CD4-positive, alpha-beta T cell treated with Interleukin-15 for 4 hours (primary cell): Measurements from ENCODE around the gene NABP2.
"Not testable (repeated sequence)": the region's sequence is repeated elsewhere in the genome, so short reads cannot be mapped to it uniquely, and the experiment has no call there.

Source experiments
- DNase-seq: peaks from one replicate; pipeline ENCODE4 v3.0.0-alpha.2; 2020; ENCODE audit warnings: low spot score

NABP2 gene

DNA sequence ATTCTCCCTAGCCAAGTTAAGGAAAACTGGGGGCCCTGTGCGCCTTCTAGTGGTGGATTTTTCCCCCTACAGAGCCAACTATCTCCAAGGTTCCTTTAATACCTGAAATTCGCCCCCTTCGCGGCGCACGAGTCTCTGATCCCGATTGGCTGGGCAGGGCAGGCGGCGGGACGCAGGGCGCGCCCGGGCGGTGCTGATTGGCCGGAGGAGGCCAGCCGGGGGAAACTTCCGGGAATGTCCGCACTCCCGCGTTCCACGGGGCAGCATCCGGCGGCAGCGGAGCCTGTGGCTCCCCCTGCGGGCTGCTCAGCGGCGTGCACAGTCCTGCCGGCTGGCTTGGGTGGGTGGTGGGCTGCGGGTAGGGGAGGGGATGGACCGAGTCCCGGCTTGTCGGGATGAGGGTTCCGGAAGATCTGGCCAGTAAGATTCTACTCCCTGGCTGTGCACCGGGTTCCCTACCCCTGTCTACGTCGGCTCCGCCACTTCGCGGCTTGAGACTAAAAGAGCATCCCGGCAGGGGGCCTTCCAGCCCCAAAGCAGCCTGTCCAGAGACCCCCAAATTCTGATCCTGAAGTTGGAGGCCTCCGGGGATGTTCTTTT lies at the start of gene NABP2:
Gene NABP2 (plus strand): TSS at position 241 of the 600 bp plus-strand sequence. CDS start 515 bp downstream, outside the sequence.
- DNase-seq, result peak; percentile 96

DNA sequence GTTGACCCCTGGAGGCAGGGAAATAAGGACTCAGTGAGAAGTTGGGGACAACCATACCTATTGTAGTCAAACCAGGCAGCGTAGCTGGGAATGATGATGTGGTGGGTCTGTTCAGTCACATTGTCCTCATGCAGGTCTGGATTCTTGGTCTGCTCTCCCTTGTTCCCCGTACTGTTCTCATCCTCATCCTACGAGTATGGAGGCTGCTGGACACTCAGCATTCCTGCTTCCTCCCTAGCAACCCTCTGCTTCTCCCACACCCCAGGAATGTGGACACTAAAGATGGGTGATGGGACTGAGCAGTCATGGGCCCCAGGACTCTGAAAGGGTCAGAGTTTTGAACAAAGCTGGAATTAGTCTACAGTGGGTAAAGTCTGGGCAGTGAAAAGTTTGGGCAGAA lies 45.8 kb upstream of the NABP2 start:
- no peak for DNase-seq

DNA sequence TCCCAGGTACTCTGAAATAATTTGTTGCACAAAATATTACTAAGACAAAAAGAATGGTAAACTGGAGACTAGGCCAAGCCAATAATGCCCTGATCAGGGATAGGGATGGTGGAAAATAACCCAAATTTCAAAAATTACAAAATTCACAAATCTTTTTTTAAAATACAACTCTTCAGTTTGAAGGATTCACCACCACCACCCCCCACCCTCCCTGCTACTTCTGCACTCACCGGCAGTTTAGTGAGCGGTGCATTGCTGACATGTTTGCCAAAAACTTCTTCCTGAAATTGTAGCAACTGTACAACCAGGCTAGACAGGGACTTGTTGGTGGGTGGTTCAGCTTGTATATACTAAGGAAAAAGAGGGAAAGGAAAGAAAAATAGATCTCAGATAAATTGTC lies 37.2 kb upstream of the NABP2 start:
- DNase-seq, result no peak

DNA sequence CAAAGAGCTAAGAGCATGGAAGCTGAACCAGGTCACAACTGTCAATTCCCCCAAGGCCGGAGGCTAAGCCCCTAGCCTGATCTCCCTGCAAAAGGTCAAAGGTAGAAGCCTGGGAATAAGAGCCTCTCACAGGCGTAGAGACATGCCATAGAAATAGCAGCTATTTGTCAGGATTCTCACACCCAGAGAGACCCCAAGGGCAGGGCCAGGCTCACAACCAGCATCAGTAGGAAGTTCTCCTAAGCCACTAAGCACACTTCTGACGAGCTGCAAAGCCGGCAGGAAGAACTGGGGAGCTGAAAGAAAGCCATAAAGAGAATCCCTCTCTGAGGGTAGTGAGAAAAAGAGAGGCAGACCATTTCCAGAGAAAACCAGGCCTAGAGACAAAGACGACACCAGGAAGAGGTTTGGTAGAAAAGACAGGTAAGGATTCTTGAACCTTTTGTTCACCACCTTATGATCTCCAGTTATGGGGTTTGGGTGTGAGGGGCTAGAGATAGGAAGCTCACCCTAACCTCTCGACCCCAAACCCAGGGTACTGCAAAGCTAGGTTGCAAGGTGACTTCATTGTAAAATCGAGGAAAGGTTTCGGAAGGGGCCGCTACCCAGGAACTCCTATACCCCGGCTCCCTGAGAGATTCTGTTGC lies 35.9 kb upstream of the NABP2 start:
- DNase-seq, result no peak

DNA sequence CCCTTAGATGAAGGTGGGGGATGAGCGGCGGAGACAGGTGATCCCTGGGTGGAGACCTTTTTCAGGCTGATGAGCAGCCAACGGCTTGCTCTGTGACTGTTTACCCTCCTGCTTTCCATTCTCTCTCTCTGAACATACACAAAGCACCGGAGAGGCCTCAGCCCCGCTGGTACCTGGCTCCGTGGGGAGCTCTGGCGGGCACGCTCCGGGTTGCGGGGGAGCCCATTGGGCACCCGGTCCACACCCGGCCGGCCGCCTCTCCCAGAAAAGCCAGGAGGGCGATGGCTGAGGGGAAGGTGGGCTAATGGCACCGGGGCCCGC lies 35.4 kb upstream of the NABP2 start:
- DNase-seq, result no peak

DNA sequence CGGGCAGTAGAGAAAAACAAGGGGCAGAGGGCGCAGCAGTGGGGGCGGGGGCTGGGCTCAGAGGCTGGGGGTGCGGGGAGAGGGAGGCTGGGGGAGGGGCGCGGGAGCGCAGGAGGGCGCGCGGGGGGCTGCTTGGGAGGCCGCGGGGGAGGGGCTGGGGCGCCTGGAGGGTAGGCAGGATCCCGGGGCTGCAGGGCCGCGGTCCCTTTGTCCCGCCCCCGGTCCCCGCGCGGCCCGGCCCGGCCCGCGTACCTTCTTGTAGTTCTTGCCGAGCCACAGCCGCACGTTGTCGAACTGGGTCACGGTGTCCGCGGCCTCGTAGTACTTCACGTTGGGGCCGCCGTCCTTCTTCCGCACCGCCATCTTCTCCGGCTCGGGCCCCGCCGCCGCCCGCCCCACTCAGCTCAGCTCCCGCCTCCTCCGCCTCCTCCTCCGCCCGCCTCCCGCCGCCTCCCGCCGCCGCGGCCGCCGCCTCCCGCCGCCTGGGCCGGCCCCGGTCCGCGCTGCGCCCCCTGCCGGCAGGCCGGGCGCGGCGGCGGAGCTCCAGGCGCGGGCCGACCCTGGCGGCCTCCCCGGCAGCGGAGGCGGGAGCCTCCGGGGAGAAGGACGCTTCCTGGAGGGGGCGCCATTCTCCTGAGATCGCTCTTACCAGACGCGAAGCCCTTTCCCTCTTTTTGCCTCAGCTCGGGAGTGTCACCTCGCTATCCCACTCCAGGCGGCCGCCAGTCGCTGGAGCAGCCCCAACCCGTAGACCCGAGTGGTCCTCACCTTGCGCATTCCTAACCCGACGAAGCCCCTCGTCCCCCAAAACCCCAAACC lies 34.8 kb upstream of the NABP2 start, which contains the start of gene SMARCC2:
Gene SMARCC2 (minus strand): TSS at position 385 of the 819 bp plus-strand sequence. CDS start 22 bp downstream, at position 363.
- DNase-seq, result peak; percentile 83

DNA sequence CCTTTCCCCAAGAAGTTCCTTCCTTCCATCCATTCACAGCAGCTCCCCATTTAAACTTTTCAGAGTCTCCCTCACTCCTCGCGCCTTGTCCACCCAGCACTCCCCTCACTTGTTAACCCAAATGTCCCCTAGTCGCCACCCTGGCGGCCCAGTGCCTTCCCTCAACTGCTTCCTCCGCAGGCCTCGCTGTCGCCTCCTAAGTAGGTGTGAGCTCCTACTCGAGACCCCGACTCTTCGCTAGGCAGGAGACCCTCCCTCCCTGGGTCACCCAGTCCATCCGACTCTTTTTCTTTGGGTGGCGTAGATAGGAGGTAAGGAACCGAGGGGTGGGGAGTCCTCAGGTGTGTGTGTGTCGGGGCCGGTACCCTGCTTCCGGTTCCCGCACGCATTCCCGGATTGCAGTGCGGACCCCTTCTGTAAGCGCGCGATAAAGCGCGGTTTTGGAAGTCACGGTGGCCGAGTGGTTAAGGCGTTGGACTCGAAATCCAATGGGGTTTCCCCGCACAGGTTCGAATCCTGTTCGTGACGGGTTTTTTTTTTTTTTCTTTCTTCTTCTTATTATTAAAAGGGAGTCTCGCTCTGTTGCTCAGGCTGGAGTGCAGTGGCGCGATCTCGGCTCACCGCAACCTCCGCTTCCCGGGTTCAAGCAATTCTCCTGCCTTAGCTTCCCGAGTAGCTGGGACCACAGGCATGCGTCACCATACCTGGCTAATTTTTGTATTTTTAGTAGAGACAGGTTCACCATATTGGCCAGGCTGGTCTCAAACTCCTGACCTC lies 34.0 kb upstream of the NABP2 start:
- peak; percentile 77 for DNase-seq

DNA sequence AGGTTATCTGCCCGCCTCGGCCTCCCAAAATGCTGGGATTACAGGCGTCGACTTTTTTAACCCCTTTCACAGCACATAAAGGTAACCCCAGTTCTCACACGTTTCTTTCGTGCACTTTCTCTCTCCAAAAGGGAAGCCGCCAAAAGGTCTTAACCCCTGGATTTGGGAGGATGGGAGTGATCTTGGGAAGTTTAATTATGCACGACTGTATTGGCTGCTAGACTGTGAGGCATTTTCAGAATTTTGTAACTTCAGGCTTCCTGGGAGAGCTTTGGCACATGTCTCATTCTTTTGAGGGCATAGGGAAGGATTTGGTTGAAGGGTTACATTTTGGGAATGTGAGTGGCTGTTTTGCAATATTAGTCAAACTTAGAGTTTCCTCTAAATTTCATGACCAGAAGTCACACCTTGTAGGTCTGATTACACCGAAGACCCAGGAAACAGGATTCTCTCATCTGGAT lies 33.4 kb upstream of the NABP2 start:
- no peak for DNase-seq

DNA sequence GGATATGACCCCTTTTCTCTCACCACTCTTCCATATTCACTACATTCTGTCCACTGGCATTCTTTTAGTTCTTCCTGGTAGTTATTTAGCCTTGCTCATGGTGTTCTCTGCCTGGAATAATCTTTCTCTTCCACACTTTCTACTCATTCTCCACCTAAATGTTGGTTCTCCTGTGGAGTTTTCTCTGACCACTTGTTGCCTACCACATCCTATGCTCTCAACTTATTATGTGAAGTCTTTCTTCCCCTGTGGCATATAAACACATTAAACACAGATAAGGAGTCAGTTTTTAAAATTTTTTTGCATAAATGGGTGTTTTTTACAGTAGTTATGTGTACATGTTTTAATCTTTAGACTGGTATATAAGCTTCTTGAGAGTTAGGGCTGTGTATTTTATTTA lies 31.6 kb upstream of the NABP2 start:
- no peak for DNase-seq

DNA sequence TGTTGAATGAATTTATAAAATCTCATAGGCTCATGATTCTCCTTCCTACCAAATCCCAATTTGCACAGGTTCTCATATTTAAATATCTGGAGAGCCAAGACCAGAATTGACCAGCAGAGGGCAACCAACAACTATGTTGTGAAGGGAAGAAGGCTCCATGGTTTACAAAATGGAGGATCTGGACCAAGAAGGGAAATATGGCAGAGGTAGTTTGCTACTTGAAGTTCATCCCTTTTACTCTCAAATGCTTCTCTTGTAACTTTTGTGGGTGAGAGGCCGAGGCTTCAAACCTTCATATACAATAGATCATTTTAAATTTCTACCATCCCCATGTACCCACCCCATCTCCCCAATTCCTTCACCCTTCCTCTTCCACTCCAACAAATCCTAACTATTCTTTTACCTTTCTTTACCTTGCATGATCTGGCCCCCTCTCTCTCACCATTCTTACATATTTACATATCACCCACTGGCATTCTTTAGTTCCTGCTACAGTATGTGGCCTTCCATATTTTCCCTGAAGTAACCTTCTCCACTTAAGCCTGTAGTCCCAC lies 31.0 kb upstream of the NABP2 start:
- peak; percentile 84 for DNase-seq

DNA sequence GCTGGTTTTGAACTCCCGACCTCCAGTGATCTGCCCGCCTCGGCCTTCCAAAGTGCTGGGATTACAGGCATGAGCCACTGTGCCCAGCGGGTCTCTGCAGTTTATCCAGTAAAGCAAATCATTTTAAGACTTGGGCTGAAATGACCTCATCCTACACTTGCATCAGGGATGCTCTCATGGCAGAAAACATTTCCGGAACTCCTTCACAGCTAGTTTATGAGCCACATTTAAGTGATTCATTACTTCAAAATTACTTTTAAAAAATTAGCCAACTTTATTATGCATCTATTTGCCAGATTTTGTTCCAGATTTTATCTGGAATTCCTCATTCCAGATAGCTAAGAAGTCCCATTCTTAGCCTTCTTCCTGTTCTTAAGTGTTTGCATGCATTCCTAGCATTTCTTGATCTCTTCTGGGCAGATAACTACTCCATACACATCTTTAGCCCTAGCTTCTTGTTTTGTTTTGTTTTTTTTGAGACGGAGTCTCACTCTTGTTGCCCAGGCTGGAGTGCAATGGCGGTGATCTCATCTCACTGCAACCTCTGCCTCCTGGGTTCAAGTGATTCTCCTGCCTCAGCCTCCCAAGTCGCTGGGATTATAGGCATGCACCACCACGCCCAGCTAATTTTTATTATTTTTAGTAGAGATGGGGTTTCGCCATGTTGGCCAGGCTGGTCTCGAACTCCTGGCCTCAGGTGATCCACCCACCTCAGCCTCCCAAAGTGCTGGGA lies 27.2 kb upstream of the NABP2 start:
- DNase-seq, result not testable (repeated sequence)

DNA sequence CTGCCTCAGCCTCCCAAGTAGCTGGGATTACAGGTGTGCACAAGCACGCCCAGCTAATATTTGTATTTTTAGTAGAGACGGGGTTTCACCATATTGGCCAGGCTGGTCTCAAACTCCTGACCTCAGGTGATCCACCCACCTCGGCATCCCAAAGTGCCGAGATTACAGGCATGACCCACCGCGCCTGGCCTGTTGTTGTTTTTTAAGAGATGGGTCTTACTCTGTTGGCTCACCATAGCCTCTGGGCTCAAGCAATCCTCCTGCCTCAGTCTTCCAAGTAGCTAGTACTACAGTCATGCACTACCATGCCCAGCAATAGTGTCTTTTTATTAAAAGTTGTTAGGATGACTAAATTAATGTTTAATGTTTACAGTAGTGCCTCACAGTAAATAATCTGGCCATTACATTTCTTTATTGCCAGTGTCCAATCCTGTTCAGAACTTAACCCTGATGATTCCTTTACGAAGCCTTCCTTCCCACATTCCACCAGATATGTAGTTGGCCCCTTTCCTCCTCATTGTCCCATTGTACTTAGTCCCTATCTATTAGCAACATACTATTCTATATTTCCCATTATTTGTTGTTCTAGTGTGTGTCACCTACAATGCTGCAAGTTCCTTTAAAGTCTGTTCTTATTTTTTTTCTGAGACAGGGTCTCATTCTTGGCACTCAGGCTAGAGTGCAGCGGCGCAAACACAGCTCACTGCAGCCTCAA lies 26.1 kb upstream of the NABP2 start:
- no peak for DNase-seq

DNA sequence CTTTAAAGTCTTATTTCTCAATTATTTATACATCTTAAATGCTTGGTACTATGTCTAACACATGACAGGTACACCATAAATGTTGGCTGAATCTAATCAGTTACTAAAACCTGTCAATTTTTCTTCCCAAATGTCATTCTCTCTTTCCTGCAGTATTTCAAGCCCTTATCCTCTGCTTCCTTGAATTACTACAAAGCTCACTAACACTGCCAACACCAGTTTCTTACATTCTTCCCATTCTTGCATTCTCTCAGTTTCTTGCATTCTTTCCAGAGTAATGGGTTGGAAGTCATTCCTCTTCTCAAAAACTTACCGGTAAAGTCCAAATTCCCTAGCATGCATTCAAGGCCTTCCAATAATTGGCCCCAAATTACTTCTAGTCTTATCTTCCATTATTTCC lies 25.3 kb upstream of the NABP2 start:
- no peak for DNase-seq

DNA sequence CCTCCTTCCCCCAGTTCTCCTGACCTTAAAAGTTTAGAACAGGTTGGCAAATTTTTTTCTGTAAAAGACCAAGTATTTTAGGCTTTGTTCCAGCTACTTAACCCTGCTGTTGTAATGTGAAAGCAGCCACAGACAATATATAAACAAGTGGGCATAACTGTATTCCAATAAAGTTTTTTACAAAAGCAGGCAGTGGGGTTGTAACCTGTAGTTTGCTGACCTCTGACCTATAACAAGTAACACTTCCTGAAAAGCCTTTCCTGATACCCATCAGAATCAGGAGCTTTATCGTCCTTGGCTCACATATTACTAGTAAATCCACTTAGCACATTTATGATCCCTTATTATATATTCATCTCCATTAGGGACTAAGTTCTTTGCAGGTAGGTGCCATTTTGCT lies 21.8 kb upstream of the NABP2 start:
- DNase-seq, result no peak

DNA sequence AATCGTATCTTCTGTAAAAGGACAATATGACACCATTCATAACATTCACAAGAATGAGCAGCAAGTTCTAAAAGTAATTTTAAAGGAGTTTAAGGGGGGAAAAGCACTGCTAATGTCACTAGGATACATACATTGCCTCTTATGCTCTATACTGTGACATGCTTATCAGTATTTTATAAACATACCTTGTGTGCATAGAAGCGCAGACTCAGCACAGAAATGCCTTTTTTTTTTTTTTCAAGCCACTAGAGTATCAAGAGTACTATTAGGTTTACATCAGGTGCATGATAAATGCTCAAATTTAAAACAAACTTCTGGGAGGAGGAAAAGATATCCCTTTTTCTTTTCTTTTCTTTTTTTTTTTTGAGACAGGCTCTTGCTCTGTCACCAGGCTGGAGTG lies 21.3 kb upstream of the NABP2 start:
- no peak for DNase-seq

DNA sequence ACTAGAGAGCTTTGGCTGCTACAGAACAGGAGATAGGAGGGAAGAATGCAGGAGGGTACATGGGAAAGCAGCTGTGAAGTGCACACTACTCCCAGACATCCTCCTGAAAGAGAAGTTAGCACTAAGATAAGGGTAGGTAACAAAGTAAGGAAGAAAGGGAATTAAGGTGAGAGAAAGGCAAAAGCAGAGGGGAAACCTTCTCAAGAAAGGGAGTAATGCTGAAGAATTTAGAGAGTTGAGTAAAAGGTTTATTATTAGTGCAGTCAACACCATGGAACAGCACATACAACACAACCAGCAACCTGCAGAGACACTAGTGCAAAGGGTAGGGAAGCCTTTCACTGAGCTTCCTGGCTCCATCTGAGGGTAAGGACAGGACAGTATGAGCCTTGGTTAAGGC lies 19.9 kb upstream of the NABP2 start:
- no peak for DNase-seq

DNA sequence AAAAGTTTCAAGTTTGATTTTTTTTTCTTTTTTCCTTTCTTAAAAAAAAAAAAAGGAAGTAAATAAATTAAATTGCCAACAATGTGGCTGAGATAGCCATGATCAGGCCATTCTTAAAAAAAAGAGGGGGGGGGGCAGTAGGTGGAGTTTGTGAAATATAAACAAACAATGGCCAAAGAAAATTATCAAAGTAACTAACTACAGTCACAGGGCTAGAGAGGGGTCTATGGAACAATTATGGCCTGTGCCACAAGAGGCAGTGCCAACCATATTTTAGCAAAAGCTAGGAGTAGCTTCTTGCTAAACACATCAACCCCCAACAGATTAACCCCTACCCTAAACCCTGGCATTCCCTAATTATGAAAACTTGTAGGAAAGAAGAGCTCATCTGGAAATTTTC lies 18.7 kb upstream of the NABP2 start:
- DNase-seq, result no peak

DNA sequence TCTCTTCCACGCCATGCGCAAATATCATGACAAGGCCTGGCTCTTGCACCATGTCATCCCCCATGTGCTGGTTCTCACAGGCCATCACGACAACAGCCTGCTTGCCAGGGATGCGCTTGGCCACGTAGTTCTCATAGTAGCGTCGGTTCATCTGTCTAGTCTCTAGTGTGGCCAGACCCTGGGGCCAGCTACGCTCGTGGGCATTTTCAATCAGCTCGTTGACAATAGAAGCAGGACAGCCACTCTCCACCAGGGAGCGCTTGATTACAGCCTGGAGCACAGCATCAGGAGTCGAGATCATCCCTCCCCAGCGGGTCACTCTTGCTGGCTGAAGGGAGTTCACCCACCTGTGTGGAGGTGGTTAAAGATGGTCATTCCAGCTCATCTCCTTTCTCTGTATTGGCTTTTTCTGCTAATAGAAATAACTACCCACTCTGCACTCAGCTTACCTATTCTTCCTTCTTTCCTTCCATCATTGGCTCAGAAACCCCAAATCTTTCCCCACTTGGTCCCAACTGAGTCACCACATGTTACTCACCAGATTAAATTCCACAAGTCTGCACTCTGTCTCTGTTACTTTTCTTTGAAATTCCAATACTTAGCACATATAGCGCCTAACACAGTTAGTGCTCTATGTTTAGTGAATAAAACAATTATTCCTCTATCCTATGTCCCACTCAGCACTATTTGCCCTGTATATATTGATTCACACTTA lies 17.5 kb upstream of the NABP2 start:
- DNase-seq, result peak; percentile 31

DNA sequence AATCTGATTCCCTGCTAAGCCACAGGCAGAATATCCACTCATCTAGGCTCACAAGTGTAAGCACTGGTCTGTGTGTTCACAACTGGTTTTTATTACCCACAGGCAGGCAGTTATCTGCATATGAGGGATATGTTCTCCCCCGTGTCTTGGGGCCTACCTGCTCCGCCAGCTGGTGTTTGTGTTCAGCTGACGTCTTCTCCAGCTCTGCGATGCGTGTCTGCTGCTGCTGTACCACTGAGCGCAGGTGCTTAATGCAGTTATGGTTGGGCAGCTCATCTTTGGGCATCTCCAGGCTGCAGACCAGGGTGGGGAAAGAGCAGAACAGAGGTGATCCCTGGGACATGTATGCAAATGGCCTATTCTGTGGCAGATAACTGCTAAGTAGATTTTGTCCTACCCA lies 16.1 kb upstream of the NABP2 start:
- no peak for DNase-seq

DNA sequence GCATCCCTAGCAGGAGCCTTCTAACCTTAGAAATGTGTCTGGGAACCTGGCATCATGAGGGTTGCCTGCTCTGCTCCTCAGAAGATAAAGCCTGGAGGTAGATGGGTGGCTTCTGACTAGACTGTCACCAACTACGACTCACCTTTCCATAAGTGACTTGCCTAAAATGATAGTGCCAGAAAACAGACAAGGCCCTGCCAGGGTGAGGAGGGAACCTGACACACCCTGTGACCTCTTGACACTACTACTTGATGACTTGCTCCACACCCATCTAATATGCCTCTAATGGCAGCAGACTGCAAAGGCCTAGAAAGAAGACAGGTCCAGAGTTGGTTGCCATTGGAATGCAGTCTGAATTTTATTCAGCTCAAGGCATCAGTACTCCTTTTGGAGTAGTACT lies 11.8 kb upstream of the NABP2 start:
- no peak for DNase-seq
